ENCODE measurements around the gene AAK1.

DNA sequence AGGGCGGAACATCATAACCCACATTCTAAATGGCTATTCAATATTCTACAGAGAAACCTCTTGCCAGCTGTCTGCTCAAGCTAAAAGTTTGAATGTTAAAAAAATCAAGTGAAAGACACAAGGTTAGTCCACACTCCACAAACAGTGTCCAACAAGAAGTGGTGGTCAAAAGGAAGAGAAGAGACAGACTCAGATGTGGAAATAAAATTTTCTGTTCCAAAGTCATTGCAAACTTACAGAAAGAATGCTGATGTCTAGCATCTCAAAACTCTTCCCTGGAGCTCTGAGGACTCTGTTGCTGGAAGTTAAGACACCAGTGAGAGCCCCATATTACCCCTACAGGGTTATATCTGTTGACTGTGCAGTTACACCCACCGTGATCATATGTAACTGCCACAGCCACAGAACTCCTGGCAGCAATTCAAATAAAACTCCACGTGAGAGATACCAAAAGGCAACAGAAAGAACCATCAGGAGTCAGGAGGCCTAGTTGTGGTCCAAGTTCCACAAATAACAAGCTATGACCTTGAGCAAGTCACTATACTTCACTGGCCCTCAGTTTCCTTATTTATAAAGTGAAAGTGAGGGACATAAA, 60.9 kb downstream of the AAK1 start:
- no peak for TF ChIP-seq CTCF (optimal IDR thresholded peaks at IDR 0.05 in 1 of 3, IDR thresholded peaks at IDR 0.05 in 1 of 3, conservative IDR thresholded peaks at IDR 0.05 in 1 of 3; ENCODE audit: extremely low read depth in 1 of 3, insufficient read depth in 2 of 3, low read length in 3 of 3)
- TF ChIP-seq EZH2 (IDR thresholded peaks at IDR 0.05; ENCODE audit: low read length), result no peak

All from keratinocyte (primary cell).